Upper lobe of right lung (tissue), 1 donor: ENCODE measurements around the gene PPP3R1. TPM values are rescaled to one million over a fixed set of nuclear protein-coding genes. Genes with fewer than 3 reads are reported as not detected.

Experiments used
- ATAC-seq: fragments of 200-7000 bp; cut with Tn5 transposase; one replicate; pipeline ENCODE4 v1.9.1; 2020; ENCODE audit warnings: mild to moderate bottlenecking, moderate library complexity
- DNase-seq: peaks from one replicate; pipeline ENCODE4 v3.0.0-alpha.2; 2020
- H3K27ac ChIP-seq: fragments of 200-600 bp; one replicate; pipeline ENCODE4 v1.8.0; 2022
- H3K27me3 ChIP-seq: fragments of 200-600 bp; one replicate; pipeline ENCODE4 v1.8.0; 2022; ENCODE audit warnings: mild to moderate bottlenecking
- H3K36me3 ChIP-seq: fragments of 200-600 bp; one replicate; pipeline ENCODE4 v1.8.0; 2022
- H3K4me1 ChIP-seq: fragments of 200-600 bp; one replicate; pipeline ENCODE4 v1.8.0; 2022
- H3K4me3 ChIP-seq: fragments of 200-600 bp; one replicate; pipeline ENCODE4 v1.8.0; 2022; ENCODE audit warnings: mild to moderate bottlenecking
- H3K9me3 ChIP-seq: fragments of 200-600 bp; one replicate; pipeline ENCODE4 v1.8.0; 2022
- intact Hi-C: fragments of 100-400 bp; cut with DNase I; formaldehyde crosslinking; loops from one replicate; pipeline ENCODE4 v1.11.0; 2022
- total RNA-seq: library from RNA; stranded (reverse); fragmentation: NEBNext Ultra II Directional; extraction: Animal tissue kit (Norgen Biotek cat#: 25700); gene quantifications from one replicate; pipeline ENCODE4 v1.2.1, GENCODE V29; 2021
- TF ChIP-seq, protein P1 (sequence below): fragments of 200-600 bp; IDR thresholded peaks from one replicate; pipeline ENCODE4 v1.8.0; 2022; ENCODE audit warnings: antibody characterized with exemption
- donor health status: DM: no; HTN: yes; CAD: no; lungs with severe emphysema.

PPP3R1 gene
- total RNA-seq, 1 donor from 2014 or later: 59.2 TPM

GRCh38 chr2:68223419-68223818 lies 28.9 kb downstream of the PPP3R1 start:
- no peaks in the 10 kb centered on the region for H3K36me3 ChIP-seq
- peaks cover 50% of the 10 kb centered on the region for H3K4me1 ChIP-seq
- no peaks in the 10 kb centered on the region for H3K9me3 ChIP-seq
- no peak for DNase-seq
- no peak overlapping the region for H3K27ac ChIP-seq
- TF ChIP-seq, protein P1, sequence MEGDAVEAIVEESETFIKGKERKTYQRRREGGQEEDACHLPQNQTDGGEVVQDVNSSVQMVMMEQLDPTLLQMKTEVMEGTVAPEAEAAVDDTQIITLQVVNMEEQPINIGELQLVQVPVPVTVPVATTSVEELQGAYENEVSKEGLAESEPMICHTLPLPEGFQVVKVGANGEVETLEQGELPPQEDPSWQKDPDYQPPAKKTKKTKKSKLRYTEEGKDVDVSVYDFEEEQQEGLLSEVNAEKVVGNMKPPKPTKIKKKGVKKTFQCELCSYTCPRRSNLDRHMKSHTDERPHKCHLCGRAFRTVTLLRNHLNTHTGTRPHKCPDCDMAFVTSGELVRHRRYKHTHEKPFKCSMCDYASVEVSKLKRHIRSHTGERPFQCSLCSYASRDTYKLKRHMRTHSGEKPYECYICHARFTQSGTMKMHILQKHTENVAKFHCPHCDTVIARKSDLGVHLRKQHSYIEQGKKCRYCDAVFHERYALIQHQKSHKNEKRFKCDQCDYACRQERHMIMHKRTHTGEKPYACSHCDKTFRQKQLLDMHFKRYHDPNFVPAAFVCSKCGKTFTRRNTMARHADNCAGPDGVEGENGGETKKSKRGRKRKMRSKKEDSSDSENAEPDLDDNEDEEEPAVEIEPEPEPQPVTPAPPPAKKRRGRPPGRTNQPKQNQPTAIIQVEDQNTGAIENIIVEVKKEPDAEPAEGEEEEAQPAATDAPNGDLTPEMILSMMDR: no peak
- no peak for ATAC-seq
- intact Hi-C loops: no loop called here
- no peak overlapping the region for H3K4me3 ChIP-seq
- H3K27me3 ChIP-seq: no peaks in the 10 kb centered on the region

DNA sequence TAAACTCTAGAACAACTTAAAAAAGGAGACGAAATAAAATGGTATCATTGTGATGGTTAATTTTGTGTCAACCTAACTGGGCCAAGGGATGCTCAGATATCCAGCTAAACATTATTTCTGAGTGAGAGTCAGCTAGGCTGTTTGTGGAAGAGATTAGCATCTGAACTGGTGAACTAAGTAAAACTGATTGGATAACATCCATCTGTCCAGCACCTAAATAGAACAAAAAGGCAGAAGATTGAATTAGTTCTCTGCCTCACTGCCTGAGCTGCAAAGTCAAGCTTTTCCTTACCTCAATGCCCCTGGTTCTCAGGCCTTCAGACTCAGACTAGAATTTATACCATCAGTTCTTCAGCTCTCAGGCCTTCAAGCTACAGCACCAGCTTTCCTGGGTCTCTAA lies 30.0 kb downstream of the PPP3R1 start:
- Histone ChIP-seq H3K4me3 (no peak overlapping the region), H3K4me1 (peaks cover 61% of the 10 kb centered on the region), H3K36me3 (no peaks in the 10 kb centered on the region), H3K27ac (no peak overlapping the region), H3K9me3 (no peaks in the 10 kb centered on the region), H3K27me3 (no peaks in the 10 kb centered on the region)
- ATAC-seq (no peak), DNase-seq (no peak)
- TF ChIP-seq, protein P1: no peak
- intact Hi-C loops: no loop called here

DNA sequence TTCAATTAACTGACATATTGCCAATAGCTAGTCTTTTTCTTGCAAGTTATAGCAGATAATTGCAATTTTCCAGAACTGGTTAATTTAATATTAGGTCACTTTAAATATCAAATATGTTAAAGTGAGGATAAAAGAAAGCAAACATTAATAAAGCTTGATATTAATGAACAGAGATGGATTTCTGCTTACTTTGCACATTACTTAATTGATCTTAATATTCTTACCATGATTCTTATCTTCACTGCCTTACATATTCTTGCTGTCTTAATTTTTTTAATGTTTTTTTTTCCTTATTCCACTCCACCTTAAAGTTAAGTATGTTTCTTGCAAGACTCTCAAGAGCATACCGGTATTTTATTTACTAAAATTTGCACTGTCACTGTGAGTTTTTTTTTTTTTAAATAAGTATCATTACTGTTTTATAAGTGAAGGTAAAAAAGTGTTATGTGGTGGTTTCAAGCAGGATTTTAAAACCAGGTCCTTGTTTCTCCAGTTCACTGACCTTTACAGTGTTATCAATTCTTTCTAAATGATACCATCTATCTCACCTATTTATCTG lies 33.9 kb downstream of the PPP3R1 start:
- Histone ChIP-seq H3K9me3 (no peaks in the 10 kb centered on the region), H3K27ac (no peak overlapping the region), H3K36me3 (peaks cover 14% of the 10 kb centered on the region), H3K4me1 (peaks cover 43% of the 10 kb centered on the region), H3K27me3 (no peaks in the 10 kb centered on the region), H3K4me3 (no peak overlapping the region)
- ATAC-seq: no peak
- TF ChIP-seq, protein P1: no peak
- DNase-seq: no peak
- intact Hi-C loops: no loop called here

GRCh38 chr2:68217729-68218128 lies 34.6 kb downstream of the PPP3R1 start:
- TF ChIP-seq, protein P1: no peak
- Histone ChIP-seq H3K27me3 (no peaks in the 10 kb centered on the region), H3K27ac (no peak overlapping the region), H3K36me3 (peaks cover 14% of the 10 kb centered on the region), H3K4me1 (peaks cover 42% of the 10 kb centered on the region), H3K9me3 (no peaks in the 10 kb centered on the region), H3K4me3 (no peak overlapping the region)
- ATAC-seq (no peak), DNase-seq (no peak)
- intact Hi-C loops: no loop called here

GRCh38 chr2:68216454-68217310 lies 35.6 kb downstream of the PPP3R1 start:
- no peaks in the 10 kb centered on the region for H3K27me3 ChIP-seq
- intact Hi-C loops: no loop called here
- H3K27ac ChIP-seq: no peak overlapping the region
- no peak overlapping the region for H3K4me3 ChIP-seq
- ATAC-seq: no peak
- H3K4me1 ChIP-seq: peaks cover 38% of the 10 kb centered on the region
- TF ChIP-seq, protein P1: no peak
- peaks cover 17% of the 10 kb centered on the region for H3K36me3 ChIP-seq
- H3K9me3 ChIP-seq: no peaks in the 10 kb centered on the region
- no peak for DNase-seq
